IPS DF 4.7 (cell line): Measurements from ENCODE around the gene ANKRD24.
"Not testable (repeated sequence)": the region's sequence is repeated elsewhere in the genome, so short reads cannot be mapped to it uniquely, and the experiment has no call there.

Source experiments
- DNase-seq: peaks from one replicate; pipeline ENCODE4 v3.0.0-alpha.2; 2013; ENCODE audit warnings: low spot score; ENCODE audit errors: extremely low read depth

ANKRD24 gene

GRCh38 chr19:4267901-4268815 is 85.7 kb downstream of the ANKRD24 start:
- DNase-seq, result no peak

- DNase-seq, result no peak
These were observed 86.4 kb downstream of the ANKRD24 start for GRCh38 chr19:4268816-4269430.

GRCh38 chr19:4272894-4273293 is 90.4 kb downstream of the ANKRD24 start:
- no peak for DNase-seq

- DNase-seq, result not testable (repeated sequence)
These were observed 91.8 kb downstream of the ANKRD24 start for GRCh38 chr19:4274321-4274686.
